ENCODE measurements around the gene CREB3L2.

DNA sequence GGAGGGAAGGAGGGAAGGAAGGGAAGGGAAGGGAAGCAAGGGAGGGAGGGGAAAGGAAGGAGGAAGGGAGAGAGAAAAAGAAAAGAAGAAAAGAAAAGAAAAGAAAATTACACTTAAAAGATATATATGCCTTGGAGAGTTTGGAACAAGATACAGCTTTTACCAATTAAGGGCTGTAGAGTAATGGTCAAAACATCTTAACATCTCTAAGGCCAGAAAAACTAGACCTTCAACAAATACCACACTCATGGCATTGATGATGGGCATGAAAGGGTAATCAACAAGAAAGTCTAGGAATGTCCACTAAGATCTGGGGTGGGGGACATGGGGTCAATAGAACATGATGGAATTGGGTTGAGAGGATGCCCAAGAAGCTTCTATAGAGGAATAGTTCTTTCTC is 74.5 kb downstream of the CREB3L2 start:
- TF ChIP-seq BHLHE40 (IDR thresholded peaks at IDR 0.05; ENCODE audit: borderline replicate concordance) (no peak), FOXK2 (IDR thresholded peaks at IDR 0.05) (no peak), SP1 (IDR thresholded peaks at IDR 0.05) (no peak), ARNT (IDR thresholded peaks at IDR 0.05) (no peak), SUZ12 (IDR thresholded peaks at IDR 0.05) (no peak)

Measured in HEK293T (cell line).